Measurements from ENCODE around the gene IL24. TPM values are rescaled to one million over a fixed set of nuclear protein-coding genes. Genes with fewer than 3 reads are reported as not detected.

The IL24 gene
- polyA plus RNA-seq, 1 donor (not counting 4 experiments of a cell fraction or from before 2014, with no cell fraction given): 2.3 TPM

DNA sequence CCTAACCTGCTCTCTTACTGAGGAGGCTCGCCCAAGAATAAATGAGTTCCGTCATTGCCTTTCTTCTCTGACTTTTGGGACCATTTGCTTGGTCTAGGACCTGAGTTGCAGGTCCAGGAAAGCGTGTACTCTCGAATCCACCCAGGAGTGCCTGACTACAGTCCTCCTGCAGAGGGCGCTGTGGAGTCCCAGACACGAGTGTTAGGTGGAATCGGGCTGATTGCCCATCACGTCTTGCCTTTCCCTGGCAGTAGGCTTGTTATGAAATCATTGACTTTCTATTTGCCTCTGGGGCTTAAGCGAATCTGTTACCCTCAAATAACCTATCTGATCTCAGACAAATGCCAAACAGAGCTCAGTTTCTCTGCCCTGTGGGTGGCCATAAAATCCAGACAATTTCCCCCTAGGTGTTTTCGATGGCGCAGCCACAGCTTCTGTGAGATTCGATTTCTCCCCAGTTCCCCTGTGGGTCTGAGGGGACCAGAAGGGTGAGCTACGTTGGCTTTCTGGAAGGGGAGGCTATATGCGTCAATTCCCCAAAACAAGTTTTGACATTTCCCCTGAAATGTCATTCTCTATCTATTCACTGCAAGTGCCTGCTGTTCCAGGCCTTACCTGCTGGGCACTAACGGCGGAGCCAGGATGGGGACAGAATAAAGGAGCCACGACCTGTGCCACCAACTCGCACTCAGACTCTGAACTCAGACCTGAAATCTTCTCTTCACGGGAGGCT is 32.1 kb upstream of the IL24 start, which contains the start of gene IL20:
Gene IL20 (plus strand): TSS at position 685 of the 733 bp plus-strand sequence. CDS start 230 bp downstream, outside the sequence.
- H3K79me2 ChIP-seq (ENCODE audit: control insufficient read depth, insufficient read depth, low read length): no peaks in the 10 kb centered on the region
- H3K9me1 ChIP-seq (ENCODE audit: control insufficient read depth, extremely low read depth, insufficient read depth, low read length): no peaks in the 10 kb centered on the region
- no peaks in the 10 kb centered on the region for H3K27me3 ChIP-seq (ENCODE audit: control insufficient read depth, extremely low read depth, insufficient read depth, low read length)
- H3K9me3 ChIP-seq (ENCODE audit: control insufficient read depth, low read depth, low read length): no peaks in the 10 kb centered on the region
- H3K36me3 ChIP-seq (ENCODE audit: control insufficient read depth in 2 of 2, extremely low read depth in 1 of 2, insufficient read depth in 2 of 2, low read length in 2 of 2): peaks cover 0 to 10% of the 10 kb centered on the region in 2 experiments
- TF ChIP-seq EZH2 (IDR thresholded peaks at IDR 0.05; ENCODE audit: low read length): no peak
- TF ChIP-seq, protein P1, sequence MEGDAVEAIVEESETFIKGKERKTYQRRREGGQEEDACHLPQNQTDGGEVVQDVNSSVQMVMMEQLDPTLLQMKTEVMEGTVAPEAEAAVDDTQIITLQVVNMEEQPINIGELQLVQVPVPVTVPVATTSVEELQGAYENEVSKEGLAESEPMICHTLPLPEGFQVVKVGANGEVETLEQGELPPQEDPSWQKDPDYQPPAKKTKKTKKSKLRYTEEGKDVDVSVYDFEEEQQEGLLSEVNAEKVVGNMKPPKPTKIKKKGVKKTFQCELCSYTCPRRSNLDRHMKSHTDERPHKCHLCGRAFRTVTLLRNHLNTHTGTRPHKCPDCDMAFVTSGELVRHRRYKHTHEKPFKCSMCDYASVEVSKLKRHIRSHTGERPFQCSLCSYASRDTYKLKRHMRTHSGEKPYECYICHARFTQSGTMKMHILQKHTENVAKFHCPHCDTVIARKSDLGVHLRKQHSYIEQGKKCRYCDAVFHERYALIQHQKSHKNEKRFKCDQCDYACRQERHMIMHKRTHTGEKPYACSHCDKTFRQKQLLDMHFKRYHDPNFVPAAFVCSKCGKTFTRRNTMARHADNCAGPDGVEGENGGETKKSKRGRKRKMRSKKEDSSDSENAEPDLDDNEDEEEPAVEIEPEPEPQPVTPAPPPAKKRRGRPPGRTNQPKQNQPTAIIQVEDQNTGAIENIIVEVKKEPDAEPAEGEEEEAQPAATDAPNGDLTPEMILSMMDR (optimal IDR thresholded peaks at IDR 0.05 in 1 of 3, IDR thresholded peaks at IDR 0.05 in 1 of 3, conservative IDR thresholded peaks at IDR 0.05 in 1 of 3; ENCODE audit: extremely low read depth in 1 of 3, insufficient read depth in 2 of 3, low read length in 3 of 3): peak; percentile 98 to 99 (median 98)
- peak within 1 kb of the TSS; percentile 53 for H3K9ac ChIP-seq (ENCODE audit: control insufficient read depth, extremely low read depth, insufficient read depth, low read length)
- DNase-seq (ENCODE audit: low read depth, low spot score): peak; percentile 81
- peaks cover 42% of the 10 kb centered on the region for H3K4me1 ChIP-seq (ENCODE audit: control insufficient read depth, extremely low read depth, insufficient read depth, low read length)
- peak within 1 kb of the TSS; percentile 77 for H3K27ac ChIP-seq (ENCODE audit: control insufficient read depth, insufficient read depth, low read length)
- H3K4me3 ChIP-seq (ENCODE audit: control insufficient read depth in 2 of 3, extremely low read depth in 1 of 3, insufficient read depth in 2 of 3, low read depth in 1 of 3, low read length in 3 of 3): peak within 1 kb of the TSS in 2 of 3 experiments; percentile 4 to 51
- H3K4me2 ChIP-seq (ENCODE audit: control insufficient read depth, extremely low read depth, insufficient read depth, low read depth, low read length): peak within 1 kb of the TSS; percentile 76
- dilution Hi-C loops (cut with MboI; ENCODE audit: extremely low pct_ligation_motif_present, low sequenced_read_pairs): no loop called here
- peak; percentile 97 for FAIRE-seq
- no peaks in the 10 kb centered on the region for H4K20me1 ChIP-seq (ENCODE audit: control insufficient read depth, extremely low read depth, insufficient read depth, low read length)
- no peak within 1 kb of the TSS for H2AFZ ChIP-seq (ENCODE audit: control insufficient read depth, low read length)

DNA sequence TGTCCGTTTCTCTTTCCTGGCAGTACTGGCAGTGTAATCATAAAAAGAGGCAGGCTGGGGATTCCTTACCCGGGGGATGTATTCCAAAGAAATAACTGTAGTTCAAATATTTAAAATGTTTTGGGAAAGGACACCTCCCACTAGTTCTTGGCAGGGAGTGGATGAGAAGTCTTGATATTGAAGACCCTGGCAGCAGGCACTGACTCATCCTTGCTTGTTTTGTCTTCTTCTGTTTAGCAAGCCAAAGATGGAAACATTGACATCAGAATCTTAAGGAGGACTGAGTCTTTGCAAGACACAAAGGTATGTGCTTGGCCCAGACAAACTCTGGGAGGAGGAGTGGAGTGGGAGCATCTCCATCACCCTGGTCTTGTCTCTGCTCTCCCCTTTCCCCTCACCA is 31.2 kb upstream of the IL24 start:
- Histone ChIP-seq H3K36me3 (ENCODE audit: control insufficient read depth in 2 of 2, extremely low read depth in 1 of 2, insufficient read depth in 2 of 2, low read length in 2 of 2) (peaks cover 0 to 10% of the 10 kb centered on the region in 2 experiments), H3K4me2 (ENCODE audit: control insufficient read depth, extremely low read depth, insufficient read depth, low read depth, low read length) (peak overlapping the region; percentile 76), H3K9me1 (ENCODE audit: control insufficient read depth, extremely low read depth, insufficient read depth, low read length) (no peaks in the 10 kb centered on the region), H3K9ac (ENCODE audit: control insufficient read depth, extremely low read depth, insufficient read depth, low read length) (peak overlapping the region; percentile 53), H3K4me3 (ENCODE audit: control insufficient read depth in 2 of 3, extremely low read depth in 1 of 3, insufficient read depth in 2 of 3, low read depth in 1 of 3, low read length in 3 of 3) (peak overlapping the region in 1 of 3 experiments; percentile 51), H3K9me3 (ENCODE audit: control insufficient read depth, low read depth, low read length) (no peaks in the 10 kb centered on the region), H3K4me1 (ENCODE audit: control insufficient read depth, extremely low read depth, insufficient read depth, low read length) (peaks cover 42% of the 10 kb centered on the region), H3K27me3 (ENCODE audit: control insufficient read depth, extremely low read depth, insufficient read depth, low read length) (no peaks in the 10 kb centered on the region), H2AFZ (ENCODE audit: control insufficient read depth, low read length) (no peak overlapping the region), H3K79me2 (ENCODE audit: control insufficient read depth, insufficient read depth, low read length) (no peaks in the 10 kb centered on the region), H4K20me1 (ENCODE audit: control insufficient read depth, extremely low read depth, insufficient read depth, low read length) (no peaks in the 10 kb centered on the region), H3K27ac (ENCODE audit: control insufficient read depth, insufficient read depth, low read length) (peak overlapping the region; percentile 77)
- no peak for TF ChIP-seq EZH2 (IDR thresholded peaks at IDR 0.05; ENCODE audit: low read length)
- TF ChIP-seq, protein P1 (optimal IDR thresholded peaks at IDR 0.05 in 1 of 3, IDR thresholded peaks at IDR 0.05 in 1 of 3, conservative IDR thresholded peaks at IDR 0.05 in 1 of 3; ENCODE audit: extremely low read depth in 1 of 3, insufficient read depth in 2 of 3, low read length in 3 of 3): no peak
- no peak for DNase-seq (ENCODE audit: low read depth, low spot score)
- dilution Hi-C loops (cut with MboI; ENCODE audit: extremely low pct_ligation_motif_present, low sequenced_read_pairs): no loop called here
- FAIRE-seq: no peak
